ES-I3 (cell line): ENCODE measurements around the gene MRPL10.

Source experiments
- H3K36me3 ChIP-seq: 2 replicates; pipeline ENCODE4 v1.6.1; 2013; ENCODE audit warnings: mild to moderate bottlenecking, low read length, control low read depth, moderate library complexity; ENCODE audit not compliant: insufficient read depth
- H3K4me1 ChIP-seq: 2 replicates; pipeline ENCODE4 v1.6.1; 2013; ENCODE audit warnings: mild to moderate bottlenecking, control low read depth, low read length; ENCODE audit not compliant: insufficient read depth
- H3K9ac ChIP-seq: 2 replicates; pipeline ENCODE4 v1.6.1; 2013; ENCODE audit warnings: low read depth, mild to moderate bottlenecking, low read length, moderate library complexity
- H3K9me3 ChIP-seq: 2 replicates; pipeline ENCODE4 v1.6.1; 2013; ENCODE audit warnings: mild to moderate bottlenecking, low read length, moderate library complexity; ENCODE audit not compliant: control insufficient read depth, insufficient read depth

Gene MRPL10

GRCh38 chr17:47850373-47850691 lies 19.0 kb upstream of the MRPL10 start:
- Histone ChIP-seq H3K9ac (peak overlapping the region; percentile 66), H3K36me3 (no peaks in the 10 kb centered on the region), H3K9me3 (no peaks in the 10 kb centered on the region), H3K4me1 (peaks cover 37% of the 10 kb centered on the region)

- Histone ChIP-seq H3K36me3 (no peaks in the 10 kb centered on the region), H3K9ac (peak overlapping the region; percentile 64; the same call in 1 of the 2 replicates), H3K4me1 (peaks cover 38% of the 10 kb centered on the region), H3K9me3 (no peaks in the 10 kb centered on the region)
Observed at GRCh38 chr17:47848198-47848513, 16.8 kb upstream of the MRPL10 start.

GRCh38 chr17:47847341-47848197 lies 16.2 kb upstream of the MRPL10 start:
- Histone ChIP-seq H3K4me1 (peaks cover 35% of the 10 kb centered on the region), H3K9me3 (no peaks in the 10 kb centered on the region), H3K9ac (peak overlapping the region; percentile 64), H3K36me3 (no peaks in the 10 kb centered on the region)

- Histone ChIP-seq H3K9me3 (no peaks in the 10 kb centered on the region), H3K9ac (peak overlapping the region; percentile 64), H3K36me3 (no peaks in the 10 kb centered on the region), H3K4me1 (peaks cover 29% of the 10 kb centered on the region)
Observed at GRCh38 chr17:47846716-47847340, 15.5 kb upstream of the MRPL10 start.

GRCh38 chr17:47845716-47846075 lies 14.4 kb upstream of the MRPL10 start:
- Histone ChIP-seq H3K9ac (no peak overlapping the region), H3K36me3 (no peaks in the 10 kb centered on the region), H3K9me3 (no peaks in the 10 kb centered on the region), H3K4me1 (peaks cover 29% of the 10 kb centered on the region)

GRCh38 chr17:47844814-47845715 lies 13.7 kb upstream of the MRPL10 start:
- peaks cover 26% of the 10 kb centered on the region for H3K4me1 ChIP-seq
- H3K9ac ChIP-seq, result no peak overlapping the region

GRCh38 chr17:47844227-47844626 lies 12.9 kb upstream of the MRPL10 start:
- Histone ChIP-seq H3K9ac (no peak overlapping the region), H3K9me3 (no peaks in the 10 kb centered on the region), H3K4me1 (peaks cover 21% of the 10 kb centered on the region; the same call in 1 of the 2 replicates), H3K36me3 (no peaks in the 10 kb centered on the region)

More at GRCh38 chr17:47844814-47845715, 13.7 kb upstream of the MRPL10 start:
- no peaks in the 10 kb centered on the region for H3K36me3 ChIP-seq
- H3K9me3 ChIP-seq, result no peaks in the 10 kb centered on the region

GRCh38 chr17:47843391-47843730 lies 12.0 kb upstream of the MRPL10 start:
- H3K9ac ChIP-seq, result no peak overlapping the region
- H3K36me3 ChIP-seq, result no peaks in the 10 kb centered on the region
- no peaks in the 10 kb centered on the region for H3K9me3 ChIP-seq
- H3K4me1 ChIP-seq, result peaks cover 21% of the 10 kb centered on the region; the same call in 1 of the 2 replicates

GRCh38 chr17:47841488-47842291 lies 10.3 kb upstream of the MRPL10 start:
- Histone ChIP-seq H3K4me1 (peaks cover 21% of the 10 kb centered on the region; the same call in 1 of the 2 replicates), H3K9me3 (no peaks in the 10 kb centered on the region), H3K36me3 (no peaks in the 10 kb centered on the region), H3K9ac (0 out of 2 replicates have a peak overlapping the region, but pooled peaks have one; percentile 85)

GRCh38 chr17:47840742-47841487 lies 9.6 kb upstream of the MRPL10 start, which contains the start of gene SCRN2:
Gene SCRN2 (minus strand): TSS chr17:47841273. CDS start chr17:47840843, 430 bp downstream.
- no peaks in the 10 kb centered on the region for H3K36me3 ChIP-seq
- H3K9ac ChIP-seq, result peak within 1 kb of the TSS; percentile 85
- H3K9me3 ChIP-seq, result no peaks in the 10 kb centered on the region
- H3K4me1 ChIP-seq, result peaks cover 16% of the 10 kb centered on the region; the same call in 1 of the 2 replicates

- H3K4me1 ChIP-seq, result peaks cover 8% of the 10 kb centered on the region; the same call in 1 of the 2 replicates
- no peaks in the 10 kb centered on the region for H3K36me3 ChIP-seq
- peak overlapping the region; percentile 85 for H3K9ac ChIP-seq
- no peaks in the 10 kb centered on the region for H3K9me3 ChIP-seq
Observed at GRCh38 chr17:47840001-47840741, 8.8 kb upstream of the MRPL10 start.

GRCh38 chr17:47839071-47839470 lies 7.7 kb upstream of the MRPL10 start:
- no peak overlapping the region for H3K9ac ChIP-seq
- H3K9me3 ChIP-seq, result no peaks in the 10 kb centered on the region
- H3K36me3 ChIP-seq, result no peaks in the 10 kb centered on the region
- peaks cover 2% of the 10 kb centered on the region; the same call in 1 of the 2 replicates for H3K4me1 ChIP-seq

- Histone ChIP-seq H3K9me3 (no peaks in the 10 kb centered on the region), H3K9ac (no peak overlapping the region), H3K4me1 (peaks cover 2% of the 10 kb centered on the region; the same call in 1 of the 2 replicates), H3K36me3 (no peaks in the 10 kb centered on the region)
Observed at GRCh38 chr17:47838636-47839035, 7.3 kb upstream of the MRPL10 start.
